ENCODE data around the gene FGF14.
A peak's percentile ranks its signal among the peaks of the same experiment; 100 is the strongest.

The FGF14 gene

DNA sequence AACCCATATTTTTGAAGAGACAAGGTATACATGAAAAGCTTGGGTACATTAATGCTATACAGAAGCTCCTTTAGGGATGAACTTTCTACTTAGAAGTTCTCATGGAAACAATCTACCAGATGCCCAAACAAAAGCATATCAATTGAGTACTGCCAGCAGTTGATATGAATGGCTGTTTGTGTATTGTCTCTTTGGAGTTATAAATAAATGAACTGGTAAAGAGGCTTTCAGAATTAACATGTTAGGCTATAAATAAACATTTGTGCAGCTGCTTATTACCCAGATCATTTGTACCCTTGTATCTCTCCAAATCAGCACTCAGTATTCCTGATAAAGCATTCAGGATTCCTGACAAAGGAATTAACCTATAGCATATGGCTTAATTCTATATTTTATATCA lies 418.9 kb downstream of the FGF14 start:
- no peak for DNase-seq (ENCODE audit: low spot score)

DNA sequence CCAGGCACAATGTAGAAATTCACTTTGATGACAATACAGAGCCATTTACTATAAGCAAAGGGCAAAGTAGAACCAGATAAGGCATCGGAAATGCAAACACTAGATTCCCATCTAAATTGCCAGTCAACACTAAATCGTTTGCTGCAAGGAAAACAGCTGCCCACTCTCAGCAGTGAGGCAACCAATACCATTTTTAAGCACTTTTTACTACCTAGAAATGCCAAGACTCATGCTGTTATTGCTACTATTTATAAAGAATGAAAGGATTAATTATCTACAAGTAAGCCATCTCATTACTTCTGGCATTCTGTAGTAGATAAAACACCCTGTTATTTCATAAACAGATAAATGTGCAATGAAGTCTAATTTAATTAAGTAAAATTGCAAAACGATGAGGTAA lies 422.0 kb downstream of the FGF14 start:
- no peak for DNase-seq (ENCODE audit: low spot score)

DNA sequence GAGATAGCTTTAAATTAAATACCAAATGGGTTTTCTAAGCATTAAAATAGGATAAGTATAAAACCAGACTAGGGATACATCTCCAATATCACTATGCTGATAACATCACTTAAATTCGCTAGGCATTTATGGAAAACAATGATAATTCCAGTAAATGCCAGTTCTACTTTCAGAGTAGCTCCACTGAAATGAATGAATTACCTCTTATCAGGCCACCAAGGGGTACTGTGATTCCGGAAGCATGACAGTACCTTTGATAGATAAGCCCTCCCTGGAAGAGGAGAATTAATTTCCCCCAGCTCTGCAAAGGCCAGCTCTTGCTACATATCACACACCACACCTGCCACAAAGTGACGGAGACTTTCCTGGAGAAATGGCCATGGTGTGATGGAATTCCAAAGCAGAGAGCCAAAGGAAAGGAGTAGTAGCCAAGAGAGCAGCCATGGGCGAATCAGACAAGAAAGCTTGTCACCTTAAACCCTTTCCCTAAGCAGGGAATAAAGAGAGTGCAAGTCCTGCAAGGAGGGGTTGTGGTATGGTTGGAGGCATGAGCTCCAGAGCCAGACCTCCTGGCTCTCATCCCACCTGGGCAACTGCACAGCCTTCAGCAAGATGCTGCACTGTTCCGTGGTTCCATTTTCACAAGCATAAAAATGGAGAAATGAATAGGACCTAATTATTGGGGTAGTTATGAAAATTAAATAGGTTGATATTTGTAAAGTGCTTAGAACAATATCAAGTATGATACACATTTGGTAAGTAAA lies 423.1 kb downstream of the FGF14 start:
- DNase-seq (ENCODE audit: low spot score) = no peak

DNA sequence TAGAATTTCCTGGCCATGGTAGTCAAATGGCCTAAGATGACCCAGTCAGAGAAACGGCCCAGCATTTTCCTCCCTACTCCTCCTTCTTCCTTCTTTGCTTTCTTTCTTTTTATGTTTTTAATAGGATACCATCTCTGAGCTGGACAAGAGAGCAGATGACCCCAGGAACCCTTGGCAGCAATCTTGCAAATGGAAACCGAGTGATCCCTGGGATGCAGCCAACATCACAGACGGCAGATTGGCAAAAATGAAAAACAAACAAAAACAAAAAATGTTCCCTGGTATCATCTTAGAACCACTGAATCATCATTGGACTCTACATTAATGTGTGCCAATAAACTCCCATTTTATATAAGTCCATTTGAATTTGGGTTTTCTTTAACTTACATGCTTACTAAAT lies 424.4 kb downstream of the FGF14 start:
- DNase-seq (ENCODE audit: low spot score) = no peak

DNA sequence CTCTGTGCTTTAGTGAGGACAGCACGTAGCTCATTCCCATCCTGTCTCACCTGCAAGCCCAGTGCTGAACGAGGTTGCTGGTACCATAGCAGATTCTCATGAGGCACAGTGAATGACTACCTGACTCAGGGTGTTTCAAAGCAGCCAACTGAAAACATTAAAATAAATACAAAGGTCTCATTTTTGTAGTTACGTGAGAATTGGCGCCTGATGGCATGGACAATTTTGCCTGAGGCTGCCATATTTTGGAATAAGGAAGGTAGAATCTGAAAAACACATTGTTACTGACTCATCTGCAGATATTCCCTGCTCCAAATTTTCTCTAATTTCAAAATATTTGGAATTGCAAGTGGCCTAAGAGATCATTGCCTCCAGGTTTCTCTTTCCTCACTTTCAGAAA lies 429.7 kb downstream of the FGF14 start:
- no peak for DNase-seq (ENCODE audit: low spot score)

DNA sequence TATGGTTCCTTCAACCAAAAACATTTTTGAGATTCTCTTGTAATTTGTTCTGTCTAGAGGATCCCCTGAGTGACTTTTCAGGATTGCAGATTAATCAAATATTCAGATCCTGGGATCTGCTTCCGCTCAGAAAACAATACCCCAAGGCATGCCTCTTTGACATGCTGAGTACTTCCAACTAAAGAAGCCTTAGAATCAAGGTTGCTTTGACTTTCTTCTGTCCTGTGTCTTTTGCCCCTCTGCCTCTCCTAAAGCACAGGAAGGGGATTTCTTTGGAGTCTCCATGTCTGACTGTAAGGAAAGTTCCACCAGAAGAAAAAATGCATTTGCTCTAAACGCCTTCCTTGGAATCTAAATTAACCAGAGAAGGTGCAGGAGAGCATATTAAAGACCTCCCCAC lies 431.5 kb downstream of the FGF14 start:
- DNase-seq (ENCODE audit: low spot score) = no peak

DNA sequence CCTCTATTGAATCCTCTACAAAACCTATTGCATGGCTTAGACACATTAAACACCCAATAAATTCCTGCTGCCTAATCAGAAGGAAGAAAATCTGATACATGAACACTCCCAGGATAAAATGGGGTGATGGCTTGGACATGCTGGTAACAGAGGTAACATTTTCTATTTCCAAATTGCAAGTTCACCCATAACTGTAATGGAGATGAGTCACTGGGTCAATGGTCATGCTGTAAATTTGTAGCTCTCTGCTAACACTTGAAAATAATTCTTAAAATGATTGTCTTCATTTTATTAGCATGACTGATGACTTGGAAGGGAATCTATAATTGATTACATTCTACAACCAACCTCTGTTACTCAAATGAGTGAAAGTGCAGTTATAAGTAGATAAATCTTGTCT lies 434.1 kb downstream of the FGF14 start:
- DNase-seq (ENCODE audit: low spot score) = no peak

DNA sequence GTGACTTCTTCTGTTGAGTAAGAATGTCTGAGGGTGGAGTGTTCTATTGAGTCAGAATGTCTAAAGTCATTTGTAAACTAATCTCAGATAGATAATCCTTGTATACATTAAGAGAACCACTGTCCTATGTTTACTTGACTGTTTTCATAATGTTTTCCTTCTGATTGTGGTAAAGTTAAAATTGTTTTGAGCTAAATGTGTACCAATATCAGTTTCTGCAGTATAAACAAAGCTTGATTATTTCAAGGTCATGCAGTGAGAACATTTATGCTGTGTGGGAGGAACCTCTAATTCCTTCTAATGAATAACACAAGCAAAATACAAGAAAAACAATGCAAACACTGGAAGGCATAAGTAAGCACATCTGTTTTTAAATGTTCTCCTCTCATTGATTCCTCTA lies 434.6 kb downstream of the FGF14 start:
- DNase-seq (ENCODE audit: low spot score) = no peak

DNA sequence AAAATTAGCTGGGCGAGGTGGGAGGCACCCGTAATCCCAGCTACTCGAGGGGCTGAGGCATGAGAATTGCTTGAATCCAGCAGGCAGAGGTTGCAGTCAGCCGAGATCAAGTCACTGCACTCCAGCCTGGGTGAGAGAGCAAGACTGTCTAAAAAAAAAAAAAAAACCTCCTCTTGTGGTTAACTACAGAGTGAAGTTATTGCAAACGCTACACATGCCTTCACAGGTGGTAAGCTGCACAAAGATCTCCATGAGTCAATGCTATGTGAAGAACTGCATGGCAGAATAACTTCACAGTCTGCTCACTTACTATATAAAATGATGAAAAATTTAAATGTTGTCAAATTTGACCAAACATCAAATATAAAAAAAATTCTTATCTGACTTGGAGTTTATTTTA lies 436.8 kb downstream of the FGF14 start:
- DNase-seq (ENCODE audit: low spot score) = no peak

DNA sequence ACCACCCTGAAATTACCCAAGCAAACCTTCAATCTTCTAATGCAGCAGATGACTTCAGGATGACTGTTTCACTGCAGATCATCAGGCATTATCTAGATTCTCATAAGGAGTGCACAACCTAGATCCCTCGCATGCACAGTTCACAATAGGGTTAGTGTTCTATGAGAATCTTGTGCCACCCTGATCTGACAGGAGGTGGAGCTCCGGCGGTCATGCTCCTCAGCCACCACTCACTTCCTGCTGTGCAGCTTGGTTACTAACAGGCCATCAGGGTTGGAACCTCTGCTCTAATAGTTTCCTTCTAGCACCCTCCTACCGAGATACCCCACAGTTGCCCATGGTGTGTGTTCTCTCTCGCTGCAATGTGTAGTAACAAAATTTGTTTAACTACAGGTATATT lies 442.8 kb downstream of the FGF14 start:
- DNase-seq (ENCODE audit: low spot score) = no peak

DNA sequence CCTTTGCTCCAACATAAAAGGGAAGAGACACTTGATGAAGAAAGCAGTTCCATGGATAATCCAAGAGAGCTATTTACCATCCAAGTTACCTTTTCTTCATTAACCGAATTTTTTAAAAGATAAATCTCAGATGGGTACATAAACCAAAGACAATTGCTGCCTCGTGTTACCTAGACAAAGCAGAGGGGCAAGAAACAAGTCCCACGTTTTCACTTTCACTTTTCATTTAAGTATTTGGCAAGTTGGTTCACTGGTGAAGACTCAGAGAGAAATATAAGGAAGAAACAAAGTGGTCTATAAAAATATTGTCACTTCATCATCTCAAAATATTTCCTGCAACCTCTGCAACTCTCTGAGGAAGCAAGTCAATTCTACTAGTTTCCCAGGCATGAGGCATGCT lies 446.1 kb downstream of the FGF14 start:
- DNase-seq (ENCODE audit: low spot score) = peak; percentile 27

DNA sequence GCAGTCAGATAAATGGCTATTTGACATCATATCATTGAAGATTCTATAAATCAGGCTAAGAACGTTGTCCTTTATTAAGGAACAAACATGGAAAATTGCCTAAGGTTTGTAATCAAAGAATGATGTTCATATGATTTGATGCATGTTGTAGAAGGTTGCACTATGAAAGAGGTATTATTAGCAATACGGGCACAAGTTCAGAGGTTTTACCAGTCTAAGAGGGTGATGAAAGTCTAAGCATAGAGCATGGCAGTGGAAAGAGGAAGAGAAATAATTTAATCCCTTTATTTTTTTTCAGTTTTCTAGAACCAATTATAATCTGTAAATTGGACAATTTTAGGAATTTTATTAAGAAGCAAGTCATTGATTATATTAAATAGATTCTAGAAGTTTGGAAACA lies 450.7 kb downstream of the FGF14 start:
- no peak for DNase-seq (ENCODE audit: low spot score)

DNA sequence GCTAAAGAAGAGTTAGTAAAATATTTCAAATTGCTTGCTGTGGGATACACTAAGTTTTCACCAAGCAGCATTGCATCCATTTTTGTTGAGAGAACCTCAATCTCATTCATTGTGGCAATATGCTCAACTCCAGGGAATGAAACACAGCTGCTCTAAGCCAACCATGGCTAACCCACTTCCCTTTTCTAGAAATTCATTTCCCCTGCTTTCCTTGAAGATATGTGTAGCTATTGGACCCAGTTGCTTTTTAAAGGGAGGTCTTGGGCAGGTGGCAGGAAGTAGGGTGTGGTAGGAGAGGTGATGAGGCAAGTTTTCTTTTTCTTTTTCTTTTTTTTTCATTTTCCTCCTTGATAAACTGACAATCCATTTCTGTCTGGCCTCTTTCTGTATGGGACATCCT lies 452.2 kb downstream of the FGF14 start:
- DNase-seq (ENCODE audit: low spot score) = peak; percentile 15

DNA sequence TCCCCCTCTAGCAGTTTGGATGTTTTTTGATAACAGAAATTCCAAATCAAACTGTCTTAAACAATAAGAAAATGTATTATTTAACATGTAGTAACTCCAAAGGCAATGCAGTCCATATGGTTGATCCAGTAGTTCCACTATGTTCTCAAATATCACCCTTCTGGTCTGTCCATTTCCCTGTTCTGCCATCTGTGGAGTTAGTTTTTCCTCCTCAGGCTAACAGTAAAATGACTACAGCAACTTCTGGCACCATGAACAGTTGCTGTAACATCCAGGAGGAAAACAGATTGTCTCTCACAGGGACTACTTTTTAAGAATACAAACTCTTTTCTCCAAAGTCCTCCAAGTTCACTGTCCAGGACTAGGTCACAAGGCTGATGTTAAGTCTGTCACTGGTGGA lies 455.4 kb downstream of the FGF14 start:
- no peak for DNase-seq (ENCODE audit: low spot score)

DNA sequence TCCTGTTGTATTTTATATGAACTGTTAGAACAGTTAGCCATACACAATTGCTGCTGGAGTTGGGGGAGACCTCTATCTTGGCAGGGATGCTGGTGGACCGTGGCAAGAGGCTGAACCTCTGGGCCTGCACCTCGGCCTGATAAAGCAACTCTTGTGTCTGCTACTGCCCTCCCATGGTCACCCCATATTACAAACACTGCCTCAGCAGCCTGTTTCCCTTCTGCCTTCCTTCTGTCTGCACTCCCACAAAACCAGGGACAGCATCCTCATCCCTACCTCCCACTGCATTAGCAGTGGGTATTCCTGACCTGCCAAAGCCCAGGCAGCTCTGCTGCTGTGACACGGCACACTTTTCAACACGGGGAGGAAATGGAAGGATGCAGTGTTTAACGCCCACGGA lies 456.4 kb downstream of the FGF14 start:
- DNase-seq (ENCODE audit: low spot score) = peak; percentile 30

DNA sequence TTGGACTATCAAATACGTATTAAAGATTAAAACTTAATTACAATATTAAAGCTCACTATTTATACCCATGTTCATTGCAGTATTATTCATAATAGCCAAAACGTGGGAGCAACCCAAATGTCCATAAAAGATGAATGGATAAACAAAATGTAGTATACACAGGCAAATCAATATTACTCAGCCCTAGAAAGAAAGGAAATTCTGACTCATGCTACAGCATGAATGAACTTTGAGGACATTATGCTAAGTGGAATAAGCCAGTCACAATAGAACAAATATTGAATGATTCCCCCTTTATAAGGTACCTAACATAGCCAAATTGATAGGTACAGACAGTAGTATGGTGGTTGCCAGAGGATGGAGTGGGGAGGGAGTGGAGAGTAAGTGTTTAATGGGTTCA lies 457.3 kb downstream of the FGF14 start:
- DNase-seq (ENCODE audit: low spot score) = no peak

DNA sequence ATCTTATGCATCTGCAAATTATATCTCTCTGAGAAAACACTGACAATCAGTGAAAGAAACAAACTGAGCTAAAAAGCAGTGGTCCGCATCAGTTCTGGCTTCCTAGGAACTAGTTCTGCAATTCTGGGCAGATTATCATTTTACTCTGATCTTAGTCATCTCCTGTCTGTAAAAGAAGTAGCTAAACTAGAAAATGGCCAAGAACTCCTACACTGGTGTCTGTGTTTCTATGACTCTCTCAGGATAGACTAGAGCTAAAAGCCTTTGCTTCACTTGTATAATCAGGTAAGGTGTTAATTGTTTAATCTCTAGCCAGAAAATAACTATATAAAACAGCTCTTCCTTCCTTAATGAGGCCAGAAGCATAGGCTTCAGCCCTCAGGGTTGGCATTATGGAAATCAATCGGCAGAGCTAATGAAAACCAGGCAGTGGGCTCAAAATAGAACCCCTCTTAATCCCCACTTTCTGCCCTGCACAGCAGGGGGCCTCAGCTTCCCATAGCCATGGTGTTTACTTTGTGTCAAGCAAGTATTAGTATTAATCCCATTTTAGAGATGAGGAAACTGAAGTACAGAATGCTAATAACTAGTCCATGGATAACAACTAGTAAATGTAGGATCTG lies 459.2 kb downstream of the FGF14 start:
- DNase-seq (ENCODE audit: low spot score) = no peak

DNA sequence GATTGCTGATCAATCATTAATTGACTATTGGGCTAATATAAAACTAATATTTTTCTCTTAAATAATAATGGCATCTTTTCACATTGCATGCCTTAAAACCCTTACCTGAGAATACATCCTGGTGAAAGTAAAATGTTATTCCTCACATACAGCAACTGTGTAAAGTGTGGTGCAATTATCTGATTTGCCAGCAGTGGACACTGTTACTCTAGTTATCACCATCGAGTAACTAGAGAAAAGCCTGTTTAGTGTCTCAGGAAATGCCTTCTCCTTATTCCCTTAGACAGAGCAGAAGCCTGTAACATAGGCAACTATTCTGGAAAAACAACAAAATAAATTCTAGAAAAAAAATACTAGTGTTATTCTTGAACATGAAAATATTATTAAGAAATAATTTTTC lies 459.8 kb downstream of the FGF14 start:
- peak; percentile 70 for DNase-seq (ENCODE audit: low spot score)

DNA sequence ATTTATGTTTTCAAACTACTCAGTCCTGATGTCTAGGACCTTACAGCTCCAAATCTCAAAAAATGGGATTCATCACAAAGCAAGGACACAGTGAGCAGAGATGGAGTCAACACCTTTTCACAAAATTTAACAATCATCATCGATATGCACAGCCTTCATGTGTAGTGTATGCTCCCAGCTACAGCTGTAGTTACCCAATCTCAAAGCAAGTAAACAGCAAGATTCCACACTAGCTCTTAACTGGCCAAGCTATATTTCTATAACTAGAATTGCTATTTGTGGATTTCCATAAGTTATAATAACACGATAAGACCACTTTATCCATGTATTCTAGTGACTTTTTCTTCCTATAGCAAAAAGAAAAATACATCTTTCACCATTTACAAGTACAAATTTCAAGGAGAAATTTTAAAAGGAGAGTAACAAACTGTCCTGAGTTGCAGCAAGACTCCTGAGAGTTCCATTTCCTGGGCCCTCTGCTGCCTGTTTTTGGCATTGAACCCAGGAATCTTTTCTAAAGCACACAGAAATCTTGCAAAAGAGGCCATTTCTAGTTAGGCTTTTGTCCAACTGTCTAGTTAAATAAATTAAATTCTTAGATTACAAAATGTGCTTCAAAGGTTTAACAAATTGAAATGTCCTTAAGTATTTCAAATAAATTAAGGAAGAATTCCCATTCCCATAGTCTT lies 460.6 kb downstream of the FGF14 start:
- peak; percentile 47 for DNase-seq (ENCODE audit: low spot score)

DNA sequence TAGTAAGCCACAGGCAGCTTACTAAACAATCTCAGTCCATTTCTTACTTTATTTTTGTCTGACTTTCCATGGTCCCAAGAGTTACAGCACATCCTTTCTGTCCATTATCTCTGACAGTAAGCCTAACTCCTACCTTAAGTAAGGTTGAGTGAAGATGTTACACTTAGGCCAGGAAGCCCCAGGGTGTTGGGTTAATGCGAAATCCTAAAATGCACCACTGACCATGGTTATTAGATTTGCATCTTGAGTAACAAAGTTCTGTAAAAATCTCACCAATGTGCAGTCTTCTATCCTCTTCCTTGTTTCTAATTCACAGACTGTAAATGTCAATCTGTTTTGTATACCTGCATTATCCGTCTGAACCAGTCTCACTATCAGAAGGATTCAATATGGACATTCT lies 462.5 kb downstream of the FGF14 start:
- no peak for DNase-seq (ENCODE audit: low spot score)

DNA sequence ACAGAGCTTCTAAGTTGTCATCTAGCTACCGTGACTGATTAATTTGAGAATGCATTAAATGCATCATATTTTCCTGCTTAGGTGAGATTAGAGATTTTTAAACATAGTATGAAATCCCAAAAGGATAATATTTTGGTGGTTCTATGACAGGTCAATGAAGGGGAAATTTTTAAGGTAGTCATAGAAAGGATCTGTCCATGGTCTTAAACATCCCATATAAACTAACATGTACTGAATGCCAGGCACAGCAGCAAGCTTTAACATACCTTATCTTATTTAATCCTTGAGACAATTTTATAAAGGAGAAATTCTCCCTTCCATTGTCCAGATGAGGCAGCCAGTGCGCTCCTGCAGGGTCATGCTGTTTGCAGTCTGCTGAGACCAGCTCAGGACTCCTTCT lies 466.0 kb downstream of the FGF14 start:
- DNase-seq (ENCODE audit: low spot score) = no peak

DNA sequence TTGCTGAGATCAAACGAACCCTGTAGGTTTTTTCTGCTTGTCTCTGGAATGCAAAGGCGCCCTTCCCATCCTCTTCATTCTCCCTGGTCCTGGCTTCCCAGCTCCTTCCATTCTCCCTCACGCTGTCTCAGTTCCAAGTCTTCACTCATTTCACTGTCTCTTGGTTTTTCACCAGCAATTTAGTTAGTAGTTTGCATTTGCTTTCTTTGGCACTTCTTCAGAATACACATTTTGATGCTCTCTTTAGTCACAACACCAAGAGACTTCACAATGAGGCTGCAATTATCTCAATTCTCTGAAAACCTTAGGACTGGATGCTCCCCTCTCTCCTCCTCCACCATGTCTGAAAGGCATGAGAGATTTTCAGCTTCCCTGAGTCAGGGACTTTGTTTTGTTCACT lies 470.7 kb downstream of the FGF14 start:
- no peak for DNase-seq (ENCODE audit: low spot score)

DNA sequence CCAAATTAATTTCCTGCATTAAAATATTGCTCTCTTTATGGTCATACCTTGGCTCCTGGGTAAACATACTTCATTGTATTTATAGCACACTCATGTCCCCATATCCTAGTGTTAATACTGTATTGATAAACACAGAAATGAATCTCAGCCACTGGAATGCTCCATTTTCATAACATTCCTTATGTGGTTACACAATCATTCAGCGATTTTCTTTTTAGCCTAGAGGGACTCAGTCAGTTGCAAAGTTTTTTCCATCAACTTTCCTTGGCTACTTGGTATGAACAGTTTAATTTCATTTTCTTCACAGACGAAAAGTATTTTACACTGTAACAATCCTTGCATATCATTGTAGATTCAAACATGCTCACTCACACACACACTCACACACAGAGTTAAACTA lies 471.5 kb downstream of the FGF14 start:
- DNase-seq (ENCODE audit: low spot score) = no peak

DNA sequence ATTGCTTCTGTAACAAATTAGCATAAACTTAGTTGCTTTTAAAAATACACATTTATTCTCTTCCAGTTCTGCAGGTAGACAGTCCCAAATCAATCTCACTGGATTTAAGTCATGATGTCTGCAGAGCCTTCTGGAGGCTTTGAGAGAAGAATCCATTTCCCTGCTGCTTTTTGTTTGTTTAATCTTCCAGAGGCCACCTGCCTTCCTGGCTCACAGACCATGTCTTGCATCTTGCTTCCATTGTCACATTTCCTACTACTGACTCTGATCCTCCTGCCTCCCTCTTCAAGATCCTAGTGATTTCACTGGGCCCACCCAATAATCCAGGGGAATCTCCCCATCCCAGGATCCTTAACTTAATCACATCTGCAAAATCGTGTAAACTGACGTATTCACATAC lies 476.1 kb downstream of the FGF14 start:
- DNase-seq (ENCODE audit: low spot score) = no peak
